DLD1 (cell line): Measurements from ENCODE around the gene PLEKHG2.

Experiments
- in situ Hi-C: cut with HindIII; loops from 2 replicates; pipeline ENCODE4 v1.10.0; 2017; ENCODE audit warnings: low sequenced_read_pairs

Gene PLEKHG2

DNA sequence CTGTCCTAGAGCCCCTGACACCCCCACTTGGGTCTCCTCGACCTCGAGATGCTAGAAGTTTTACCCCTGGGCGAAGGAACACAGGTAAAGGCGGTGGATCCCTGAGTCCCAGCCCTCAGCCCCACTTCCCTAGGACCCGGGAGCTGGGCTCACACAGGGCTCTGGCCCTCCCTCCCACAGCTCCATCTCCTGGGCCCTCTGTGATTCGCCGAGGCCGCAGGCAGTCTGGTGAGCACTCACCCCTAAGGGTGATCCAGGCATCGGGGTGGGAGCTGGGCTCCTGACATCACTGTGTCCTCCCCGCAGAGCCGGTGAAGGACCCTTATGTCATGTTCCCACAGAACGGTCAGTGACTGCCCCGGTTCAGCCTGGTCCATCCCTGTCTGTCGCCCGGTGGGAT, 8.3 kb downstream of the PLEKHG2 start:
- in situ Hi-C loops, result no loop called here

DNA sequence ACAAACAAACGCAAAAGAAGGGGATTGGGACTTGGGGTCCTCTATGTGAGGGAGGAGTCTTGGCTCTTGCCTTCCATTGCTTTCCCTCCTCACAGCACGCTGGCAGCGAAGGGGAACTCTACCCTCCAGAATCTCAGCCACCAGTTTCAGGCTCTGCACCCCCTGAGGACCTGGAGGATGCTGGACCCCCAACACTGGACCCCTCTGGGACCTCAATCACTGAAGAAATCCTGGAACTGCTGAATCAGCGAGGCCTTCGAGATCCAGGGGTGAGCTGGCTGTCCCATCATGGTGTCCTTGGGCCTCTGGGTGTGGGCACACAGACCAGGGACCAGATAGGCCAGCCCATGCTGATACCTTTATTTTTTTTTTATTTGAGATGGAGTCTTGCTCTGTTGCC, 9.6 kb downstream of the PLEKHG2 start:
- in situ Hi-C loops, result no loop called here

DNA sequence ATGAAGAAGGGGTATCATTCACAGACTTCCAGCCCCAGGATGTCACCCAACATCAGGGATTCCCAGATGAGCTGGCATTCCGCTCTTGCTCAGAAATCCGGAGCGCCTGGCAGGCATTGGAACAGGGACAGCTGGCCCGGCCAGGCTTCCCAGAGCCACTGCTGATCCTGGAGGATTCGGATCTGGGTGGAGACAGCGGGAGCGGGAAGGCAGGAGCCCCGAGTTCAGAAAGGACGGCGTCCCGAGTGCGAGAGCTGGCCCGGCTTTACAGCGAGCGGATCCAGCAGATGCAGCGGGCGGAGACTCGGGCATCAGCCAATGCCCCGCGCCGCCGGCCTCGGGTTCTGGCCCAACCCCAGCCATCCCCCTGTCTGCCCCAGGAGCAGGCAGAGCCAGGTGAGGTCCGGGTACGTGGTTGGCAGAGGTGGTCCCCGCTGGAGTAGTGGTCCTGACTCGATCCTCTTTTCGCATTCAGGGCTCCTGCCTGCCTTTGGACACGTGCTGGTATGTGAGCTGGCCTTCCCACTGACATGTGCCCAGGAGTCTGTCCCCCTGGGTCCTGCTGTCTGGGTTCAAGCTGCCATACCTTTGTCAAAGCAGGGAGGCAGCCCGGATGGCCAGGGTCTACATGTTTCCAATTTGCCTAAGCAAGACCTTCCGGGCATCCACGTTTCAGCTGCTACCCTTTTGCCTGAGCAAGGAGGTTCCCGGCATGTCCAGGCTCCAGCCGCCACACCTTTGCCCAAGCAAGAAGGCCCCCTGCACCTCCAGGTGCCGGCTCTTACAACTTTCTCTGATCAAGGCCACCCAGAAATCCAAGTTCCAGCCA, 11.0 kb downstream of the PLEKHG2 start:
- in situ Hi-C loops, result no loop called here

DNA sequence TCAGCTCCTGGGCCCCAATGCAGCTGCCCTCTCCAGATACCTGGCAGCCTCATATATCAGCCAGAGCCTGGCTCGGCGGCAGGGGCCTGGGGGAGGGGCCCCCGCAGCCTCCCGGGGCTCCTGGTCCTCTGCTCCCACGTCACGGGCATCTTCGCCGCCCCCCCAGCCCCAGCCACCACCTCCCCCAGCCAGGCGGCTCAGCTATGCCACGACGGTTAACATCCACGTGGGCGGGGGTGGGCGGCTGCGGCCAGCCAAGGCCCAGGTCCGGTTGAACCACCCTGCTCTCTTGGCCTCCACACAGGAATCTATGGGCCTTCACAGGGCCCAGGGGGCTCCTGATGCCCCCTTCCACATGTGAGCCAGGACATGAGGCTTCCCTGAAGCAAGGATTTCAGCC, 12.5 kb downstream of the PLEKHG2 start:
- in situ Hi-C loops, result no loop called here

DNA sequence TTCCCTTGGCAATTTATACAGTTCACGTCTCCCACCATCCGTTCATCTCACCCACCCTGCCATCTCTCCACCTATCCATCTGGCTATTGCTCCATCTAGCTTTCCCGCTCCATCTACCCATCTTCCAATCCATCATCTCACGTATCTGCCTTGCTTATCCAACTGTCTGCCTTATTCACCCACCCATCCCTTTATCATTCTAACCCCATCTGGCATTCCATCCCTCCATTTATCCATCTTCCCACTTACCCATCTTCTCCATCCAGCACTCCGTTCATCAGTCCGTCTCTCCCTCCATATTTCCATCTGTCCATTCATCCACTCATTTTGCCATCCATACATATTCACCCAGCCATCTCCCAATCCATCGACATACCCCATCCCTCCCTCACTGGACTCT, 13.3 kb downstream of the PLEKHG2 start:
- in situ Hi-C loops, result no loop called here

DNA sequence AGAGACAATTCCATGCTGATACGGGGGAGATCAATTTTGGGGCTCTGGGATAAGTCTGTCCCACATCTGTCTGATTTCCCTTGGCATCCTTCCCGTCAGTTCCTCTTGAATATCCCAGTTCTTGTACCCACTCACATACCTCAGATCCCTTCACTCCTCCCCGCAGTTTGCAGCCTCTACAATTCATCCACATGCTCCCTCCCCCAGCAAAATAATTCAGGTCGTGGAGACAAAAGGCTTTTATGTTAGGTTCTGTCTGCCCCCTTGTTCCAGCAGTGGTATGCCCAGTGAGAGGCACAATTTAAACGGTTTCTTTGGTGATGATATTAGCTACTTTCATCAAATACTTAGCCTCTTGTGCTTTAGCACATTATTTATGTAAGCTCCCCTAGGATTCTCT, 13.7 kb downstream of the PLEKHG2 start:
- in situ Hi-C loops, result no loop called here

DNA sequence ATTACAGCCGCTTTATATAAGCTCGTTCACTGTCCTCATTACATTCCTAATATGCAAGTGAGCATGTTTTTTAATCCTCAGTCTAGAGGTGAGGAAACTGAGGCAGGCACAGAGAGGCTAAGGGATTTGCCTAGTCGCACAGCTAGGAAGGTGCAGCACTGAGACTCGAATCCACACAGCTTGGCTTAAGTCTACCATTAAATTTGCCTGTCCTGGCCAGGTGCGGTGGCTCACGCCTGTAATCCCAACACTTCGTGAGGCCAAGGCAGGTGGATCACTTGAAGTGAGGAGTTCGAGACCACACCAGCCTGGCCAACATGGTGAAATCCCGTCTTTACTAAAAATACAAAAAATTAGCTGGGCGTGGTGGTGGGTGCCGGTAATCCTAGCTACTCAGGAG, 15.2 kb downstream of the PLEKHG2 start:
- in situ Hi-C loops, result no loop called here

DNA sequence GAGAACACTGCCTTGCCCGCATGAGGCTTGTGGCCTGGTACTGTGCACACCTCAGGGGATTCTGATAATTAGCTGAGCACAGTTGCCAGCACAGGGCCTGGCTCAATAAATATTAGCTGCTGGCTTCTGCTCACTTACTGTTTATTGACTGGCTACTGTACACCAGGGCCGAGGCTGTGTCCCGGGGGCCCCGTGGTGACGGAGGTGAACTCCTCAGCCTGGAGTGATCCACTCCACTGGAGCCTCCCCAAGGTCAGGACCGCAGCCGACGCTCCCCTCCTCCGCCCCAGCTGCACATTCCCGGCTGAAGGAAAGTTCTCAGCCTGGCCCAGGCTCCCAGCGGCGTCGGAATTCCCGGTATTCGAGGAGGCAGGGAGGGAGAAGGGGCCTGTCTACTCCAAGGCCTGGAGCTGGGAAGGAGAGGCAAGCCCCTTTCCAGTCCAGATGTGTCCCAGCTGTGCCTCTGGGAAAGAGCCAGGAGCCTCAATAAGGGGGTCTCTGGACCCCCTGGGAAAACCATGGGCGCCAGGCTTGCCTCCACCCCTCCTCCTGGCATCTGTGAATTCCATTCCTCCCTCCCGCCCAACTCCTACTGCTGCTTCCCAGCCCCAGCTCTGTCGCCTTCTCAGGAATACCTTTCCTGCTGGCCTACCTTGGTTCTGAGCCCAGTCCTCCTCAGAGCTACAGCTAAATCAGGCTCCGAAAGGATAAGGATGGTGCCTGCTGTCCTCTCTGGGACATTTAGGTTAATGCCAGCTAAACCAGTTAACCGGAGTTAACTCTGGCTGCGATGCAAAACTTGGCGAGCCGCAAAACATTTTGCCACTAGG, 16.0 kb downstream of the PLEKHG2 start:
- in situ Hi-C loops, result no loop called here

DNA sequence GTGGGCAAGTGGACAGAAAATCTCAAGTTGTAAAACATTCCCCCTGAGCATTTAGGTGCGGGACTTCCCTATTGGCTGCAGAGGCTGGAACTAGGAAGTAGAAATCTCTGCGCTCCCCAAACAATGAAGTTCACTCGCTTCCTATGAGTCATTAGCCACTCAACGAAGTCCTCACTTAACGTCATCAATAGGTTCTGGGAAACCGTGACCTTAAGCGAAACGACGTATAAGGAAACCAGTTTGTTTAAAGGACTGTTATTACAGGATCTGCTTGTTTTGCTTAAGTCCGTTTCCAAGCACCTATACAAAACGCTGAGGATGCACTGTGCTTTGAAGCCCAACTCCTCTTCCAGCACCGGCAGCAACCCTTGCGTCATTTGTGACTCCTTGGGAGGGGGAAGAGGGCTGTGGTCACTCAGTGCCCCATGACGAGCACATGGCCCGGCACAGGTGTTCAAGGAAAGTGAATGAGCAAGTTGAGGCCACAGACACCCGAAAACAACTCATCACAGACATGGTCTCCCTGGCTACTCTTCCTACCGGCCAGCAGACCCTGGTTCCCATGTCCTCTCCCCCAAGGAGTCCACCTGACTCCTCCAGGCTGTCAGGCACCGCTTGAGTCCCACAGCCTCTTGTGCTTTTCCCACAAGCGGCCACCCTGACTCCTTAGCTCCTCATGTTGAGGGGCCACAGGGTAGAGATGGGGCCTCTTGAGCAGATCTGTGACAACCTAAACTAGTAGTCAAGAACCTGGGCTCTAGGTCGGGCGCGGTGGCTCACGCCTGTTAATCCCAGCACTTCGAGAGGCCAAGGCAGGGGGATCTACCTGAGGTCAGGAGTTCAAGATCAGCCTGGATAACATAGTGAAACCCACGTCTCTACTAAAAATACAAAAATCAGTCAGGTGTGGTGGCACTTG, 18.5 kb downstream of the PLEKHG2 start:
- in situ Hi-C loops, result no loop called here

DNA sequence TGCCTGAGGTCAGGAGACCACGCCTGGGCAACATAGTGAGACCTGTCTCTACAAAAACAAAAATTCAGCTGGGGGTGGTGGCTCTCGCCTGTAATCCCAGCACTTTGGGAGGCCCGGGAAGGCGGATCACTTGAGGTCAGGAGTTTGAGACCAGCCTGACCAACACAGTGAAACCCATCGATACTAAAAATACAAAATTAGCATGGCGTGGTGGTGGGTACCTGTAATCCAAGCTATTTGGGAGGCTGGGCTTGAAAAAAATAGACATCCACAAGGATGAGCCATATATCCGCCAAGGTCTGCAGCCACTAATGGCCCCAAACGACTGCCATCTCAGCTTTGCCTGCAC, 20.2 kb downstream of the PLEKHG2 start:
- in situ Hi-C loops, result no loop called here

DNA sequence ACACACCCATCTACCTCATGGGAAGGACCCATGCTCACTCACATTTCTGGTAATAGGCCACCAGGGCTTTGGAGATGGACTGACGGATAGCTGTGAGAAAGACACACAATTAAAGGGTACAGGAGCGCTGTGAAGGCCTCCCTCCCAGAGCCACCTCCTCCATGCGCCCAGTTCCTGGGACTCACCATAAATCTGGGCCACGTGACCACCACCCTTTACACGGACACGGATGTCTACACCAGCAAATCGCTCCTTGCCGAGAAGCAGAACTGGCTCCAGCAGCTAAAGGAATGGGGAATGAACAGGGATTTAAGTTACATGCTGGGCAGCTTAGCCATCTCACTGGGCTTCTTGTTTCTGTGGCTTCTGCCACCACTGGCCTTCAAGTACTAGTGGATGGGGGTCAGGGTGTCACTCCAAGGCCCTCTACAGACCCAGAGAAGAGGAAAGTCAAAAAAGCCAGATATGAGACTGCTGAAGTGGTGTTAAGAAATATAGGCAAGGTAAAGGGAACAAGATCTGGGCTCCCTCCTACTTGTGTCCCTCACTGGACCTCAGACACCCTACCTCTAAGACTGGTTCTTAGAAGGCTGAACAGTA, 21.1 kb downstream of the PLEKHG2 start:
- in situ Hi-C loops, result no loop called here

DNA sequence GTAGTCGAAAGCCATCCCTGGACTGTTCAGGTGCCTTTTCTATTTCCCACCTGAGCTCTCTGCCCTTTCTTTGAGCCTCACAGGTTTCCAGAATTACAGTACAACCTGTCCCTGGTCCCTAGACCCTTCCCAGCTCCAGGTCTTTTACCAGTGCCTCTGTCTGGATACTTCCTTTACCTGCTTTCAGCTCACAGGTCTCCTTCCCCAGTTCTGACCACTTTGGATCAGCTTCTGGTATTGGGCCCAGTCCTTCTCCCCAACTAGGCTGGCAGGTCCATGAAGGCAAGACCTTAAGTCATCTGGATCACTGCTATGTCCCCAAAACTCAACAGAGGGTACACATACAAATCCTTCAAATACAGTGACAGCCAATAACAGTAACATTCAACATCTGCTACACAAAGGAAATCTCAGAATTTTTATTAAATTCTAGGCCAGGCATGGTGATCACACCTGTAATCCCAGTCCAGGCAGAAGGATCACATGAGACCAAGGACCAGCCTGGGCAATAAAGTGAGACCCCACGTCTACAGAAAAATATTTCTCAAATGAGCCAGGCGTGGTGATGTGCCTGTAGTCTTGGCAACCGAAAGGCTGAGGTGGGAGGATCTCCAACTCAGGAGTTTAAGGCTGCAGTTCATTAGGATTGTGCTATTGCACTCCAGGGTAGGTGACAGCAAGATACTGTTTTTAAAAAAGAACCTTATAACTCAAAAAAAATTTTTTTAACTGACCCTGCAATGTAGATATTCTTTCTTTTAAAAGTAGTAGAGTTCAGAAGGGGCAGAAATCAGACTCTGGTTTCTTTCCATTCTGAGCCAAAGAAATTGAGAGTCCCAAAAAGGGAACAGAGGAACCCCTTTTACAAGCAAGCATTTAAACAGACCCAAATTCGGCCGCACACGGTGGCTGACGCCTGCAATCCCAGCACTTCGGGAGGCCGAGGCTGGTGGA, 21.9 kb downstream of the PLEKHG2 start:
- in situ Hi-C loops, result no loop called here

DNA sequence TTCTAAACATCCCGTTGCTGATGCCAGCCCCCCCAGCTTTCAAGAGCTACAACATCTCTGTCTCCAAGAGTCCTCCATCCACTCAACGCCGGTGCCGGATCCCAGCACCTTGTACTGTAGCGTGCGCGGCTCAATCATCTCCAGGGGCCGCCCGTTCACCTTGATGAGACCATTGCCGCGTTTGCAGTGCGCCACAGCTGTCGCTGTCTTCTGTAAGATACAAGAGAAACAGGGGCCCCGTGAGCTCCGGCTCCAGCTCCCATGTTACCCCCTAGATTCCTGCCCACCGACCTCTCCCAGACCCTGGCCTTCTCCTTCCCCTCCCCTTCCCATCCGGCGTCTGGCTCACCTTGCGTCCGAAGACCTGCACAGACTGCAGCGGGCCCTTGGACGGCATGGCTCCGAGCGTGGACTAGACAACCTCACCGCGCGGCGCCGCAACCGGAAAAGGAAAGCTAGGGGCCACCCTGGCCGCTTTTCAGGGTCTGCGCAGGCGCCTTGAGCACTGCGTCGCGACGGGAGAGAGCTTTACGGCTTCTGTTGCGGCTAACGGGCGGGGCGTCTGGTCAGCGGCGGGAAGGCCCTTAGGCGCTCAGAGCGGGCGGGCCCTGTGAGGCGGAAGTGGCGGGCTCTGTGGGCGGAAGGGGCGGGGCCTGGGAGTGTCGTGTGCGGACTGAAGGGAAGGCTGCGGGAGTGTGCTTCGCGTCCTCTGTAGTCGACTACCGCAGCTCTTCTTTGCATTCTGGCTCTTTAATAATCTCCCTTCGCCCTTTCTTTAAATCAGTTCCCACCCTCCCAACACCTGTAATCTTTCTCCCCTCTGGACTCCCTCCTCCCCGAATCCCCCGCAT, 23.3 kb downstream of the PLEKHG2 start, which contains the start of gene RPS16:
TSS of gene RPS16 (minus strand) at position 451 of the 851 bp plus-strand sequence. CDS start at position 397, 54 bp downstream.
- in situ Hi-C loops, result no loop called here

DNA sequence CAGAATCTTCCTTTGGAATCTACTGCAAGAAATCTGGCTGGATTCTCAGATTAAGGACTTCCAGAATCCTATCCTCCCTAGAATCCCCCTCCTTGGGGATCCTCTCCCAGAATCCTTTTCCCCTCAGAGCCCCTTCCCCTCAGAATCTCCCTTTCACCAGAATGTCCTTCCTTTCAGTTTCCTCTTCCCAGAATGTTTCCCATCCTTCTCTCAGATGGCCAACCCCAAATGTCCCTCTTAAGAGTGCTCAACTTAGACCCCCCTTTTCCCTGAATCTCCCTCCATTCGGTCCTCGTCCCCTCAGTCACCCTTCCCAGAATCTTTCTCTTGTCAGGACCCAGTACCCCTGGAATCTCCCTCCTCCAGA, 23.9 kb downstream of the PLEKHG2 start:
- in situ Hi-C loops, result no loop called here

DNA sequence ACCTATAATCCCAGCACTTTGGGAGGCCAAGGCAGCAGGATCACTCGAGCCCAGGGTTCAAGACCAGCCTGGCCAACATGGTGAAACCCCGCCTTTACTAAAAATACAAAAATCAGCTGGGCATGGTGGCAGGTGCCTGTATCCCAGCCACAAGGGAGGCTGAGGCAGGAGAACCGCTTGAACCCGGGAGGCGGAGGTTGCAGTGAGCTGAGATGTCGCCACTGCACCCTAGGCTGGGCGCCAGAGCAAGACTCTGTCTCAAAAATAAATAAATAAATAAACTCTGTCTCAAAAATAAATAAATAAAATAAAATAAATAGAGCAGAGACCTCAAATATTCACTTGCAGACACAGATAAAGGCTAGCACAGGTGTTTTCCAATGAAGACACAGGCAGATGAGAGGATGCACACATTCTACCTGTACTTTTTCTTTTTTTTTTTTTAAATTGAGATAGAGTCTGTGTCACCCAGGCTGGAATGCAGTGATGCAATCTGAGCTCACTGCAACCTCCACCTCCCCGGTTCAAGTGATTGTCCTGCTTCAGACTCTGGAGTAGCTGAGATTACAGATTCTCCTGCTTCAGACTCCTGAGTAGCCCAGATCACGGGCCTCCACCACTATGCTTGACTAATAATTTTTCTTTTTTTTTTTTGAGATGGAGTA, 25.9 kb downstream of the PLEKHG2 start:
- in situ Hi-C loops, result no loop called here

DNA sequence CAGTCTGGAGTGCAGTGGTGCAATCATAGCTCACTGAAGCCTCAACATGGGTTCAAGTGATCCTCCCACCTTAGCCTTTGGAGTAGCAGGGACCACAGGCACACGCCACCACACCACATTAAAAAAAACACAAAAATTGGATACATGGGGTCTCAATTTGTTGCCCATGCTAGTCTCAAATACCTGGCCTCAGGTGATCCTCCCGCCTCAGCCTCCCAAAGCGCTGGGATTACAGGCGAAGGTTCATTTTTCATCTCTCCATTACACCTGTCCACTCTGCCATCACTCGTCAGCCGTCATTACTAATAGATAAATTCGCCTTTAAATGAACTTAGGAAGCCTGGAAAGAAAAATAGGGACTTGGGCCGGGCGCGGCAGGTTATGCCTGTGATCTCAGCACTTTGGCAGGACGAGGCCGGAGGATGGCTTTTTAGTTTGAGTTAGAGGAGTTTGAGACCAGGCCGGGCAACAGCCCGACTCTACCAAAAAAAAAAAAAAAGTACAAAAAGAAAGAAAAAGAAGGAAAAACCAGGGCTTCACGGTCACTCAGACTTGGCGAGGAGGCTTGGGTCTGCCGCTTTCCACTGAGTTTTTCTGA, 32.2 kb downstream of the PLEKHG2 start:
- in situ Hi-C loops, result no loop called here

DNA sequence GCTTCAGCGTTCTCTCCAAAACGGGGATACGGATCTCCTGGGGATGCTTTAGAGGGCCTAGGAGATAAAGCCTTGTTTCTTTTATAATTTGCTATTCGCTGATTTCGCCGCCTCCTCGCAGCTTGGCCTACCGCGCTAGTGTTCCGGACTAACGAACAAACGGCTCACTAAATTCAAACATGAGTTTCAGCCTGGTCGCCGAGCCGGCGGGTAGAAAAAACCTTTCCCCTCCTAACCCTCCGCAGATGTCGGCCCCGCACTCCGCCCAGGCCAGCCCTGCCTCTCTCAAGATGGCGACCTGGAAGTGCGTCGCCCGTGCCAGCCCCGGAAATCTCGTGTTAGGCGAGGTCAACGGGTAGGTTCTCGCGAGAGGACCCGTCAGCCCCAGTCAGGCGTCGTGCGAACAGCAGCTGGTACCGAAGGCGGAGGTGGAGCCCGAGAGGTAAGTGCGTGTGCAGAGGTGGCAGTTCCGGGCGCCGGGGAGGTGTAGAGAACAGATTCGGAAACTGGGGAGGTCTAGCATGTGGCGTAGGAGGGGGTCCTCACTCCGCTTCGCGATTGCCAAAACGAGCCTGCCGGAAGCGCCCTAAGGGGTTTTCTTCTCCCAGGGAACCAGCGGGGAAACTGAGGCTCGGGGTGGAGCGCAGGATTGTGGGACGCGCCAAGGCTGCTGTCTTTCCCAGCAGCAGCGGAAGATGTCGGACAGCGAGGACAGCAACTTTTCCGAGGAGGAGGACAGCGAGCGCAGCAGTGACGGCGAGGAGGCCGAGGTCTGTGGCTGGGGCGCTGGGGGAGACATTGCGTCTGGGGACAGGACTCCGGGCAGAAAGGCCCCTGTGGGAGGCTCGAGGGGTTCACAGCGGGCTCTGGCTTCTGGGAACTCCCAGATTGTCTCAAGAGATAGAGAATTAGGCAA, 33.0 kb downstream of the PLEKHG2 start, which contains the start of gene SUPT5H:
TSS of gene SUPT5H (plus strand) at position 387 of the 916 bp plus-strand sequence. CDS start at position 696, 309 bp downstream.
- in situ Hi-C loops, result no loop called here
